NCI-H1092 (cell line): Measurements from ENCODE around the gene UCP3.

Experiments
- DNase-seq: peaks from one replicate; lab custom pipeline; 2025; lab: John Stamatoyannopoulos, UW

Gene UCP3

GRCh38 chr11:73951797-73952196 is 57.1 kb downstream of the UCP3 start:
- no peak for DNase-seq

GRCh38 chr11:73950869-73951710 is 57.8 kb downstream of the UCP3 start, which contains the start of gene DNAJB13:
DNAJB13 (plus strand) TSS chr11:73951026; CDS start chr11:73951070, 44 bp downstream.
- no peak for DNase-seq
